HG02610 (cell line): ENCODE results near the gene STMN1.

Experiments
- ATAC-seq: cut with Tn5 transposase; IDR thresholded peaks from one replicate; pipeline ENCODE4 v1.9.1; 2021; ENCODE audit warnings: mild to moderate bottlenecking, moderate library complexity; ENCODE audit not compliant: unreplicated experiment

The STMN1 gene

GRCh38 chr1:25871704-25872494 is 34.3 kb downstream of the STMN1 start:
- ATAC-seq = no peak

GRCh38 chr1:25871086-25871703 is 35.0 kb downstream of the STMN1 start:
- no peak for ATAC-seq

- no peak for ATAC-seq
Measured at GRCh38 chr1:25870614-25871013, 35.6 kb downstream of the STMN1 start.

- no peak for ATAC-seq
Measured at GRCh38 chr1:25869909-25870606, 36.2 kb downstream of the STMN1 start.

GRCh38 chr1:25867210-25867991 is 38.8 kb downstream of the STMN1 start:
- ATAC-seq = no peak

- no peak for ATAC-seq
Measured at GRCh38 chr1:25866288-25866687, 39.9 kb downstream of the STMN1 start.

- no peak for ATAC-seq
Measured at GRCh38 chr1:25864434-25864833, 41.8 kb downstream of the STMN1 start.

- no peak for ATAC-seq
Measured at GRCh38 chr1:25863486-25864262, 42.5 kb downstream of the STMN1 start.

- ATAC-seq = no peak
Measured at GRCh38 chr1:25862785-25863485, 43.3 kb downstream of the STMN1 start.

GRCh38 chr1:25861316-25862286 is 44.6 kb downstream of the STMN1 start:
- no peak for ATAC-seq

- peak; percentile 82 for ATAC-seq
Measured at GRCh38 chr1:25858906-25859789, 47.1 kb downstream of the STMN1 start, which contains the start of gene AUNIP. TSS of gene AUNIP (minus strand) at chr1:25859457. CDS start at chr1:25859357, 100 bp downstream.

- no peak for ATAC-seq
Measured at GRCh38 chr1:25858494-25858893, 47.7 kb downstream of the STMN1 start.

GRCh38 chr1:25856856-25857255 is 49.4 kb downstream of the STMN1 start:
- ATAC-seq = no peak

GRCh38 chr1:25854554-25854953 is 51.7 kb downstream of the STMN1 start:
- no peak for ATAC-seq
